Osteocyte (in vitro differentiated cells): Measurements from ENCODE around the gene LMAN1. TPM values are rescaled to one million over a fixed set of nuclear protein-coding genes. Genes with fewer than 3 reads are reported as not detected.

Experiments used
- DNase-seq: peaks from one replicate; pipeline ENCODE4 v3.0.0; 2021; ENCODE audit warnings: mixed read lengths; ENCODE audit not compliant: unreplicated experiment; ENCODE audit errors: extremely low spot score
- H3K27ac Mint-ChIP-seq: one replicate; pipeline ENCODE4 v1.8.0; 2021; ENCODE audit warnings: mild to moderate bottlenecking, mixed read lengths; ENCODE audit not compliant: unreplicated experiment
- H3K27me3 Mint-ChIP-seq: one replicate; pipeline ENCODE4 v1.8.0; 2021; ENCODE audit warnings: mixed read lengths; ENCODE audit not compliant: unreplicated experiment
- H3K36me3 Mint-ChIP-seq: one replicate; pipeline ENCODE4 v1.8.0; 2021; ENCODE audit warnings: mixed read lengths; ENCODE audit not compliant: unreplicated experiment
- H3K4me1 Mint-ChIP-seq: one replicate; pipeline ENCODE4 v1.8.0; 2021; ENCODE audit warnings: mixed read lengths; ENCODE audit not compliant: unreplicated experiment
- H3K4me3 Mint-ChIP-seq: one replicate; pipeline ENCODE4 v1.8.0; 2021; ENCODE audit warnings: mild to moderate bottlenecking, moderate library complexity, mixed read lengths; ENCODE audit not compliant: unreplicated experiment
- H3K9me3 Mint-ChIP-seq: one replicate; pipeline ENCODE4 v1.8.0; 2021; ENCODE audit warnings: mixed read lengths; ENCODE audit not compliant: unreplicated experiment
- CTCF ChIP-seq: fragments of 200-600 bp; sonication (generic); IDR thresholded peaks from 2 replicates; pipeline ENCODE4 v1.5.0; 2021; ENCODE audit warnings: antibody characterized with exemption, mild to moderate bottlenecking, moderate library complexity
- total RNA-seq: library from RNA; stranded (reverse); gene quantifications from 2 replicates; pipeline ENCODE4 v1.2.1, GENCODE V29; 2021

The LMAN1 gene
- total RNA-seq, 1 donor from 2014 or later = 93.2 TPM

GRCh38 chr18:59359576-59359952 is 499 bp upstream of the LMAN1 start:
- Mint-ChIP-seq H3K27ac (no peak overlapping the region), H3K36me3 (peaks cover 7% of the 10 kb centered on the region), H3K4me3 (peak overlapping the region; percentile 71), H3K4me1 (peaks cover 30% of the 10 kb centered on the region), H3K9me3 (no peaks in the 10 kb centered on the region), H3K27me3 (peaks cover 17% of the 10 kb centered on the region)
- TF ChIP-seq CTCF = no peak
- no peak for DNase-seq

GRCh38 chr18:59358414-59358711 is 702 bp downstream of the LMAN1 start:
- H3K27me3 Mint-ChIP-seq = peaks cover 7% of the 10 kb centered on the region
- H3K4me1 Mint-ChIP-seq = peaks cover 30% of the 10 kb centered on the region
- DNase-seq = no peak
- H3K36me3 Mint-ChIP-seq = peaks cover 9% of the 10 kb centered on the region
- peak overlapping the region; percentile 95 for H3K27ac Mint-ChIP-seq
- no peak for TF ChIP-seq CTCF
- peak overlapping the region; percentile 100 for H3K4me3 Mint-ChIP-seq
- H3K9me3 Mint-ChIP-seq = no peaks in the 10 kb centered on the region

DNA sequence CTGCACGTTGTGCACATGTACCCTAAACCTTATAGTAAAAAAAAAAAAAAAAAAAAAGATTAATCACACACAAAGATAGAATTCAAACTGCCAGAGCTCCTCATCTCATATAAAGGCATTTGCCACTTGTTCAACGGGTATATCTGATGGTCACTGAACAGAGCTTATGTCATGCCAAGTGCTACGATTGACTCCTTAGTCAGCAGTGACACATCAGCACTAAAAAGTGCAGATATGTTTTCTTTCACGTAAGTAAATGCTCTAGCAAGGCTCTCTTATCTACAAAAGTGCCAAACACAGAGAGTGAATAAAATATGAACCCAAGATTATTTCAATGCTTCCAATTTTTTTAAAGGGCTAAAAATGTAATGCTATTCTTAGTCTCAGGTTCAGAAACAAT is 1.1 kb downstream of the LMAN1 start:
- peak overlapping the region; percentile 95 for H3K27ac Mint-ChIP-seq
- H3K9me3 Mint-ChIP-seq = no peaks in the 10 kb centered on the region
- peaks cover 13% of the 10 kb centered on the region for H3K36me3 Mint-ChIP-seq
- no peak for TF ChIP-seq CTCF
- H3K4me3 Mint-ChIP-seq = peak overlapping the region; percentile 100
- H3K27me3 Mint-ChIP-seq = peaks cover 2% of the 10 kb centered on the region
- no peak for DNase-seq
- peaks cover 30% of the 10 kb centered on the region for H3K4me1 Mint-ChIP-seq

- H3K4me3 Mint-ChIP-seq = no peak overlapping the region
- no peak for TF ChIP-seq CTCF
- peaks cover 33% of the 10 kb centered on the region for H3K36me3 Mint-ChIP-seq
- peaks cover 26% of the 10 kb centered on the region for H3K4me1 Mint-ChIP-seq
- no peak for DNase-seq
- no peak overlapping the region for H3K27ac Mint-ChIP-seq
- no peaks in the 10 kb centered on the region for H3K9me3 Mint-ChIP-seq
- no peaks in the 10 kb centered on the region for H3K27me3 Mint-ChIP-seq
Observed at GRCh38 chr18:59354731-59355130, 4.3 kb downstream of the LMAN1 start.

DNA sequence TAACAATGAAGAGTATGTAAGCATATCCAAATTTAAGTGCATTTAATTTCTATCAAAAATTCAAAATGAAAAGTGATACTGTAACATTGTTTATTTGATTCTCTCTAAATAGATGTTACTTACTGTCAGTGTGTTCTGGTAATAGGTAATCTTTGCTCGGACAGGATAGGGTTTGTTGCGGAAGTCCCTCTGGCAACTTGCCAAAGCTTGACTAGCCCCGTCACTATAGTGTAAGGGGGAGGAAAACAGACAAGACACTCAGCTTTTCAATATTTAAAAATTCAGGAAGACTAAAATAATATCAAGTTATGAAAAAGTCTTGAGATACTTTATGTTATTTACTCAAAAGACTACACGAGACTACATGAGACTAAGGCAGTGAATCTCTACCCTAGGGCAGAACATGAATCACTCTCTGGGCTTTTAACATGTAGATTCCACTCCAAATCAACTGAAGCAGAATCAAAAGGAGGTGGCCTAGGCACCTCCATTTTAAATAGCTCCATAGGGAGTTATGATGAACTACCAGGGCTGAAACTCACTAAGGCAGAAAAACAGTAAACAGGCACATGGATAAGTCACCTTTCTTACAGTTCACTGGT is 5.9 kb downstream of the LMAN1 start:
- no peak for DNase-seq
- TF ChIP-seq CTCF = no peak
- Mint-ChIP-seq H3K27me3 (no peaks in the 10 kb centered on the region), H3K36me3 (peaks cover 46% of the 10 kb centered on the region), H3K4me1 (peaks cover 22% of the 10 kb centered on the region), H3K27ac (no peak overlapping the region), H3K4me3 (no peak overlapping the region), H3K9me3 (no peaks in the 10 kb centered on the region)
